ENCODE measurements around the gene CIAO1. TPM values are rescaled to one million over a fixed set of nuclear protein-coding genes. Genes with fewer than 3 reads are reported as not detected.

CIAO1 gene
- total RNA-seq, 2 experiments from 2014 or later, result 55.4 to 55.6 TPM

GRCh38 chr2:96248624-96249023 is 17.4 kb upstream of the CIAO1 start:
- ChIA-PET POLR2A (no interaction called here), CTCF (no interaction called here)
- no peaks in the 10 kb centered on the region for H3K27me3 Mint-ChIP-seq
- no peaks in the 10 kb centered on the region for H3K9me3 Mint-ChIP-seq
- Histone ChIP-seq H3K36me3 (ENCODE audit: insufficient read depth, low read length) (peaks cover 26% of the 10 kb centered on the region), H3K4me3 (ENCODE audit: low read length) (no peak overlapping the region), H3K27ac (ENCODE audit: low read depth in 1 of 2, low read length in 2 of 2) (no peak overlapping the region), H3K9me3 (ENCODE audit: control insufficient read depth in 1 of 2, insufficient read depth in 1 of 2, low read length in 2 of 2) (no peaks in the 10 kb centered on the region), H3K4me1 (ENCODE audit: insufficient read depth, low read length) (peaks cover 25% of the 10 kb centered on the region), H3K27me3 (ENCODE audit: control insufficient read depth in 1 of 2, insufficient read depth in 2 of 2, low read length in 2 of 2) (no peaks in the 10 kb centered on the region)
- peaks cover 29% of the 10 kb centered on the region for H3K36me3 Mint-ChIP-seq (ENCODE audit: low read depth)
- peaks cover 27% of the 10 kb centered on the region for H3K4me1 Mint-ChIP-seq (ENCODE audit: low read depth)
- no peak for DNase-seq
- no peak overlapping the region for H3K4me3 Mint-ChIP-seq
- intact Hi-C loops (cut with DNase I, micrococcal nuclease), result no loop called here
- peak overlapping the region; percentile 58 for H3K27ac Mint-ChIP-seq
- TF ChIP-seq CTCF (IDR thresholded peaks at IDR 0.05), result no peak
- no peak for ATAC-seq (ENCODE audit: poor library complexity)

GRCh38 chr2:96249654-96250053 is 16.4 kb upstream of the CIAO1 start:
- no peaks in the 10 kb centered on the region for H3K27me3 ChIP-seq (ENCODE audit: control insufficient read depth in 1 of 2, insufficient read depth in 2 of 2, low read length in 2 of 2)
- peaks cover 25% of the 10 kb centered on the region for H3K4me1 ChIP-seq (ENCODE audit: insufficient read depth, low read length)
- intact Hi-C loops (cut with DNase I, micrococcal nuclease), result no loop called here
- no peak overlapping the region for H3K27ac ChIP-seq (ENCODE audit: low read depth in 1 of 2, low read length in 2 of 2)
- no peak for TF ChIP-seq CTCF (IDR thresholded peaks at IDR 0.05)
- no peak for DNase-seq
- POLR2A ChIA-PET, result interaction anchor here (0.8 kb wide), 1 partner anchor 21 kb away, joined by 3 read pairs; no protein-coding TSS in a partner anchor
- H3K36me3 Mint-ChIP-seq (ENCODE audit: low read depth), result peaks cover 39% of the 10 kb centered on the region
- H3K9me3 ChIP-seq (ENCODE audit: control insufficient read depth in 1 of 2, insufficient read depth in 1 of 2, low read length in 2 of 2), result no peaks in the 10 kb centered on the region
- no peak overlapping the region for H3K4me3 Mint-ChIP-seq
- no peak overlapping the region for H3K4me3 ChIP-seq (ENCODE audit: low read length)
- H3K27ac Mint-ChIP-seq, result no peak overlapping the region
- H3K4me1 Mint-ChIP-seq (ENCODE audit: low read depth), result peaks cover 35% of the 10 kb centered on the region
- no peaks in the 10 kb centered on the region for H3K9me3 Mint-ChIP-seq
- ATAC-seq (ENCODE audit: poor library complexity), result no peak
- H3K36me3 ChIP-seq (ENCODE audit: insufficient read depth, low read length), result peaks cover 37% of the 10 kb centered on the region
- H3K27me3 Mint-ChIP-seq, result no peaks in the 10 kb centered on the region
- CTCF ChIA-PET, result no interaction called here

GRCh38 chr2:96250188-96250587 is 15.8 kb upstream of the CIAO1 start:
- H3K4me3 ChIP-seq (ENCODE audit: low read length), result no peak overlapping the region
- ATAC-seq (ENCODE audit: poor library complexity), result no peak
- ChIA-PET POLR2A (interaction anchor here (0.8 kb wide), 1 partner anchor 21 kb away, joined by 3 read pairs; no protein-coding TSS in a partner anchor), CTCF (no interaction called here)
- peaks cover 42% of the 10 kb centered on the region for H3K36me3 ChIP-seq (ENCODE audit: insufficient read depth, low read length)
- no peak overlapping the region for H3K27ac ChIP-seq (ENCODE audit: low read depth in 1 of 2, low read length in 2 of 2)
- Mint-ChIP-seq H3K36me3 (ENCODE audit: low read depth) (peaks cover 44% of the 10 kb centered on the region), H3K4me1 (ENCODE audit: low read depth) (peaks cover 35% of the 10 kb centered on the region), H3K27me3 (no peaks in the 10 kb centered on the region), H3K27ac (peak overlapping the region; percentile 64), H3K9me3 (no peaks in the 10 kb centered on the region), H3K4me3 (peak overlapping the region; percentile 35)
- H3K4me1 ChIP-seq (ENCODE audit: insufficient read depth, low read length), result peaks cover 26% of the 10 kb centered on the region
- no peak for DNase-seq
- no peaks in the 10 kb centered on the region for H3K27me3 ChIP-seq (ENCODE audit: control insufficient read depth in 1 of 2, insufficient read depth in 2 of 2, low read length in 2 of 2)
- TF ChIP-seq CTCF (IDR thresholded peaks at IDR 0.05), result no peak
- intact Hi-C loops (cut with DNase I, micrococcal nuclease), result no loop called here
- no peaks in the 10 kb centered on the region for H3K9me3 ChIP-seq (ENCODE audit: control insufficient read depth in 1 of 2, insufficient read depth in 1 of 2, low read length in 2 of 2)
